ENCODE results near the gene SP7.
A peak's percentile ranks its signal among the peaks of the same experiment; 100 is the strongest.

The SP7 gene

GRCh38 chr12:53324113-53324778, 11.9 kb downstream of the SP7 start:
- Histone ChIP-seq H3K9me3 (ENCODE audit: severe bottlenecking) (no peaks in the 10 kb centered on the region), H3K27ac (peak overlapping the region; percentile 85), H3K27me3 (ENCODE audit: insufficient read depth, low read depth, severe bottlenecking) (no peaks in the 10 kb centered on the region), H3K36me3 (peaks cover 5% of the 10 kb centered on the region), H3K4me3 (ENCODE audit: low read depth, low read length) (peak overlapping the region; percentile 49)
- peak; percentile 66 for DNase-seq
- TF ChIP-seq CTCF (IDR thresholded peaks at IDR 0.05; ENCODE audit: low read depth, low read length), result no peak

GRCh38 chr12:53320352-53321195, 15.6 kb downstream of the SP7 start:
- TF ChIP-seq CTCF (IDR thresholded peaks at IDR 0.05; ENCODE audit: low read depth, low read length), result no peak
- no peaks in the 10 kb centered on the region for H3K9me3 ChIP-seq (ENCODE audit: severe bottlenecking)
- no peak for DNase-seq
- H3K27me3 ChIP-seq (ENCODE audit: insufficient read depth, low read depth, severe bottlenecking), result no peaks in the 10 kb centered on the region
- H3K4me3 ChIP-seq (ENCODE audit: low read depth, low read length), result peak overlapping the region; percentile 71
- H3K36me3 ChIP-seq, result peaks cover 29% of the 10 kb centered on the region
- H3K27ac ChIP-seq, result peak overlapping the region; percentile 93

- no peak for DNase-seq
- Histone ChIP-seq H3K36me3 (peaks cover 42% of the 10 kb centered on the region), H3K4me3 (ENCODE audit: low read depth, low read length) (no peak overlapping the region), H3K27me3 (ENCODE audit: insufficient read depth, low read depth, severe bottlenecking) (no peaks in the 10 kb centered on the region), H3K9me3 (ENCODE audit: severe bottlenecking) (no peaks in the 10 kb centered on the region), H3K27ac (no peak overlapping the region)
- no peak for TF ChIP-seq CTCF (IDR thresholded peaks at IDR 0.05; ENCODE audit: low read depth, low read length)
Measured at GRCh38 chr12:53313996-53314395, 22.2 kb downstream of the SP7 start.

GRCh38 chr12:53308276-53308675, 27.9 kb downstream of the SP7 start:
- peak; percentile 27 for DNase-seq
- Histone ChIP-seq H3K9me3 (ENCODE audit: severe bottlenecking) (no peaks in the 10 kb centered on the region), H3K27ac (peak overlapping the region; percentile 70), H3K4me3 (ENCODE audit: low read depth, low read length) (no peak overlapping the region), H3K36me3 (peaks cover 49% of the 10 kb centered on the region), H3K27me3 (ENCODE audit: insufficient read depth, low read depth, severe bottlenecking) (no peaks in the 10 kb centered on the region)
- TF ChIP-seq CTCF (IDR thresholded peaks at IDR 0.05; ENCODE audit: low read depth, low read length), result no peak

- H3K27ac ChIP-seq, result no peak overlapping the region
- no peak for DNase-seq
Measured at GRCh38 chr12:53306826-53307225, 29.3 kb downstream of the SP7 start.

More at GRCh38 chr12:53306826-53307225, 29.3 kb downstream of the SP7 start:
- Histone ChIP-seq H3K4me3 (ENCODE audit: low read depth, low read length) (no peak overlapping the region), H3K9me3 (ENCODE audit: severe bottlenecking) (no peaks in the 10 kb centered on the region), H3K36me3 (peaks cover 63% of the 10 kb centered on the region), H3K27me3 (ENCODE audit: insufficient read depth, low read depth, severe bottlenecking) (no peaks in the 10 kb centered on the region)
- TF ChIP-seq CTCF (IDR thresholded peaks at IDR 0.05; ENCODE audit: low read depth, low read length), result no peak
